Type B pancreatic cell (in vitro differentiated cells): ENCODE results near the gene EGFR. TPM values are rescaled to one million over a fixed set of nuclear protein-coding genes. Genes with fewer than 3 reads are reported as not detected.

Experiments used
- DNase-seq: peaks from one replicate; pipeline ENCODE4 v3.0.0; 2021; ENCODE audit warnings: mixed read lengths; ENCODE audit not compliant: unreplicated experiment; ENCODE audit errors: extremely low spot score
- H3K27ac Mint-ChIP-seq: 2 replicates; pipeline ENCODE4 v1.8.0; 2021; ENCODE audit warnings: mild to moderate bottlenecking, mixed read lengths
- H3K27me3 Mint-ChIP-seq: 2 replicates; pipeline ENCODE4 v1.8.0; 2021; ENCODE audit warnings: mixed read lengths
- H3K36me3 Mint-ChIP-seq: 2 replicates; pipeline ENCODE4 v1.8.0; 2021; ENCODE audit warnings: mixed read lengths
- H3K4me1 Mint-ChIP-seq: one replicate; pipeline ENCODE4 v1.8.0; 2021; ENCODE audit warnings: mixed read lengths; ENCODE audit not compliant: unreplicated experiment
- H3K4me3 Mint-ChIP-seq: 2 replicates; pipeline ENCODE4 v1.8.0; 2021; ENCODE audit warnings: mild to moderate bottlenecking, mixed read lengths
- H3K9me3 Mint-ChIP-seq: 2 replicates; pipeline ENCODE4 v1.8.0; 2021; ENCODE audit warnings: mixed read lengths
- total RNA-seq: library from RNA; stranded (reverse); gene quantifications from 2 replicates; pipeline ENCODE4 v1.2.1, GENCODE V29; 2021; ENCODE audit warnings: low replicate concordance
- TF ChIP-seq, protein P1 (sequence below): fragments of 200-600 bp; sonication (generic); conservative IDR thresholded peaks from 2 replicates; pipeline ENCODE4 v1.5.0; 2021; ENCODE audit warnings: antibody characterized with exemption, mild to moderate bottlenecking

The EGFR gene
- total RNA-seq, 1 donor from 2014 or later, result 44.6 TPM

GRCh38 chr7:55246171-55246570 is 227.4 kb downstream of the EGFR start:
- Mint-ChIP-seq H3K36me3 (no peaks in the 10 kb centered on the region), H3K9me3 (peaks cover 5% of the 10 kb centered on the region), H3K4me3 (no peak overlapping the region), H3K27me3 (peaks cover 5% of the 10 kb centered on the region), H3K27ac (no peak overlapping the region), H3K4me1 (no peaks in the 10 kb centered on the region)
- TF ChIP-seq, protein P1, sequence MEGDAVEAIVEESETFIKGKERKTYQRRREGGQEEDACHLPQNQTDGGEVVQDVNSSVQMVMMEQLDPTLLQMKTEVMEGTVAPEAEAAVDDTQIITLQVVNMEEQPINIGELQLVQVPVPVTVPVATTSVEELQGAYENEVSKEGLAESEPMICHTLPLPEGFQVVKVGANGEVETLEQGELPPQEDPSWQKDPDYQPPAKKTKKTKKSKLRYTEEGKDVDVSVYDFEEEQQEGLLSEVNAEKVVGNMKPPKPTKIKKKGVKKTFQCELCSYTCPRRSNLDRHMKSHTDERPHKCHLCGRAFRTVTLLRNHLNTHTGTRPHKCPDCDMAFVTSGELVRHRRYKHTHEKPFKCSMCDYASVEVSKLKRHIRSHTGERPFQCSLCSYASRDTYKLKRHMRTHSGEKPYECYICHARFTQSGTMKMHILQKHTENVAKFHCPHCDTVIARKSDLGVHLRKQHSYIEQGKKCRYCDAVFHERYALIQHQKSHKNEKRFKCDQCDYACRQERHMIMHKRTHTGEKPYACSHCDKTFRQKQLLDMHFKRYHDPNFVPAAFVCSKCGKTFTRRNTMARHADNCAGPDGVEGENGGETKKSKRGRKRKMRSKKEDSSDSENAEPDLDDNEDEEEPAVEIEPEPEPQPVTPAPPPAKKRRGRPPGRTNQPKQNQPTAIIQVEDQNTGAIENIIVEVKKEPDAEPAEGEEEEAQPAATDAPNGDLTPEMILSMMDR, result no peak
- no peak for DNase-seq

DNA sequence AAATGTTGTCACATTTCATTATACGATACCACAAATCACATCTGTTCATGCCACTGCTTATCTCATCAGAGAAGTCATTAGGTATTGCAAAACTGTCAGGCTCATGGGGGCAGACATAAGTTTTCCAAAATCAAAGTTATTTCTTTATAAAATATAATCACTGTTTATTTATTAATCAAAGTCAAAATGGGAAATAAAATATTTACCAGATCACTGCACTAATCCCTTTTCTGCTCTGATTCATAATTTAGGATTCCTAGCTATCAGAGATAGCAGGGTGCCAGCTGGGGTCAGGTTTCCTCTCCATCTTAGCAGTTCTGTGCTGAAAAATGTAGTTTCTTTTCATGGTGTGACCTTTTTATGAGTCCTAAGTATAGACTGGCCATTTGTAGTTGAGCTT is 228.6 kb downstream of the EGFR start:
- Mint-ChIP-seq H3K36me3 (no peaks in the 10 kb centered on the region), H3K4me3 (no peak overlapping the region), H3K27ac (no peak overlapping the region), H3K4me1 (no peaks in the 10 kb centered on the region), H3K9me3 (peaks cover 5% of the 10 kb centered on the region), H3K27me3 (peaks cover 14% of the 10 kb centered on the region)
- DNase-seq, result no peak
- TF ChIP-seq, protein P1, result no peak

DNA sequence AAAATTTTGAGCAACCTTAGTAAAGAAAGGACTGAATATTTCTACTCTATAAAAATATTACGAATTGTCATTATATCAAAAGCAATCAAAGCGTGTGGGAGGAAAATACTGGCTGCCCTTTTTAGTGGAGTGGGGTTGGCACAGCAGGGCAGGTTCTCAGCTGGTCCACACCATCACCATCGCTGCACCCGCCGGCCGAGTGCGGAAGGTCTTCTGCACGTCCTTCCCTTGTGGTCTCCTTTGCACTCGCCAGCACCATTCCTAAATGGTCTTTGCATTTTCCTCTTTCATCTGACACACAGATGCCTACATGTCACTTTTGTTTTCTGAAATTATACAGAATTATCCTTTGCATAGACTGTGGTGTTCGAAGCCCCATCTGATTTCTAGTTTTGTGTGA is 229.7 kb downstream of the EGFR start:
- DNase-seq, result no peak
- H3K36me3 Mint-ChIP-seq, result no peaks in the 10 kb centered on the region
- no peak overlapping the region for H3K27ac Mint-ChIP-seq
- no peak overlapping the region for H3K4me3 Mint-ChIP-seq
- H3K27me3 Mint-ChIP-seq, result peaks cover 25% of the 10 kb centered on the region
- TF ChIP-seq, protein P1, result no peak
- H3K9me3 Mint-ChIP-seq, result peaks cover 5% of the 10 kb centered on the region
- H3K4me1 Mint-ChIP-seq, result no peaks in the 10 kb centered on the region

DNA sequence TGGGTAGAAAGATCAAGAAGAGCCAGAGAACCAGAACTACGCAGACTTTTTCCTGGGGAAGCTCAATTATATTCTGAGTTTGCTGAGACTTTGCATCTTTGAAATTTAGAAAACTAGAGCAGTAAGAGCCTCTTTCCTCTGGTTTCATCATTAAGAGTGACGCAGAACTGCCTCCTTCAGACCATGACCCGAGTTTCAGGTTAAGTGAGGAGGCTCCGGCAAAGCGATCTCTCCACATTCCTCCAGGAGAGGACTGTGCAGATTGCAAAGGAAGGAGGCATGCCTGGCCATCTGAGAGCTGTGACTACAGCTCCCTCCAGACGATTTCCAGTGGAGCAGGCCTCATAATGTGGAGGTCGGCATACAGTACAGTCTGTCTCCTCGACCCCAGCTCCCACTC is 230.5 kb downstream of the EGFR start:
- Mint-ChIP-seq H3K36me3 (no peaks in the 10 kb centered on the region), H3K27ac (no peak overlapping the region), H3K27me3 (peaks cover 33% of the 10 kb centered on the region), H3K9me3 (peaks cover 5% of the 10 kb centered on the region), H3K4me1 (no peaks in the 10 kb centered on the region), H3K4me3 (no peak overlapping the region)
- DNase-seq, result no peak
- TF ChIP-seq, protein P1, result no peak

GRCh38 chr7:55250313-55250712 is 231.5 kb downstream of the EGFR start:
- DNase-seq, result peak; percentile 20
- Mint-ChIP-seq H3K4me3 (no peak overlapping the region), H3K27me3 (peaks cover 36% of the 10 kb centered on the region), H3K9me3 (peaks cover 5% of the 10 kb centered on the region), H3K36me3 (no peaks in the 10 kb centered on the region), H3K4me1 (peaks cover 2% of the 10 kb centered on the region), H3K27ac (no peak overlapping the region)
- TF ChIP-seq, protein P1, result peak; percentile 72

GRCh38 chr7:55251313-55251712 is 232.5 kb downstream of the EGFR start:
- Mint-ChIP-seq H3K27ac (no peak overlapping the region), H3K9me3 (peaks cover 5% of the 10 kb centered on the region), H3K4me3 (no peak overlapping the region), H3K36me3 (no peaks in the 10 kb centered on the region), H3K27me3 (peaks cover 45% of the 10 kb centered on the region), H3K4me1 (peaks cover 4% of the 10 kb centered on the region)
- TF ChIP-seq, protein P1, result no peak
- no peak for DNase-seq
